EL (cell line): Measurements from ENCODE around the gene PGAP2.
A peak's percentile ranks its signal among the peaks of the same experiment; 100 is the strongest.

Source experiments
- DNase-seq: peaks from one replicate; pipeline ENCODE4 v3.0.0-alpha.2; 2016

The PGAP2 gene

DNA sequence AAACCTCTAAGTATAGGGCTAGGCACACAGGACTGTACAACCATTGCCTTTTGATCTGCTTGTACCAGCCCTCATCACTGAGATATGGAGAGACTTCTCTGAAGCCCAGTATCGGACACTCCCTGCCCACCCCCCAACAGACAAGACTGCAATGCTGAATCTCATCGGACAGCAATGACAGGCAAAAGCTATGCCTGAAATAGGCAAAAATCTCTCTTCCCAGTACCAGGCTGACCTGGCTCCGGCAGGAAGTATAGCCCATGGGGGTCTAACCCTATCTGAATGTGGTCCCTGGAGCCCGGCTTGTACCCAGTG, 25.9 kb downstream of the PGAP2 start:
- no peak for DNase-seq

DNA sequence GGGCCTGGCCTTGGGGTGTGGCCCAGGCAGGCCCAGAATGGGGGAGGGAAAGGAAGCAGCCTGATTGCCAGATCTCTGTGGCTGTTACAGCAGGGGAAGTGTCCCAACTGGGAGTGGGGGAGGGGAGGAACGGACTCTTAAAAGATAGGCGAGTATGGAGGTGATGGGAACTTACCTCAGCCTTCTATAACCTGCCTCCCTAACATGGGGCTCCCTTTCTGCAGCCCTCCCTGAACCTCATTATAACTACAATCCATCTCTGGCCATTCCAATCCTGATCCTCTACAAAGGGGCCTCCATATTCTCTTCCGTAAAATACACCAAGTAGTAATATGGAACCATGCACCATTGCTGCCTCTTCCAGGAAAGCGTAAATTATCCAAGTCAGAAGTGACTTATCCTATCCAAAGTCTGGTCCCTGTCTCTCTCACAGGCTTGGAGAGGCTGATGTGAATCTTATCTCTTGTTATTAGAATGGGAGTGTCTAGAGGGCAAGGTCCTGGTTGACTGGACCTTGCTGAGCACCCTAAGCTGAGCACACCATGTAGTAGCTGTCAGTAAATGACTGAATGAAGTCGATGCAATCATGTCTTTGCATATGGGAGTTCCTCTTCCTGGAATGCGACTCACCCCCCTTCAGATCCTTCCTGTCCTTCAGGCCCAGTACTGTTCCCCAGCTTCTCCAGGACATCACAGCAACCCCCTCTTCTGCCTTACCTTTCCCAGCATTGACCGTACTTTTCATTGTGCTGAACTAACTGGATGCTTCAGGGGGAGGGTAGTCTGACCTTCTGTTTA, 26.5 kb downstream of the PGAP2 start:
- DNase-seq = peak; percentile 41

DNA sequence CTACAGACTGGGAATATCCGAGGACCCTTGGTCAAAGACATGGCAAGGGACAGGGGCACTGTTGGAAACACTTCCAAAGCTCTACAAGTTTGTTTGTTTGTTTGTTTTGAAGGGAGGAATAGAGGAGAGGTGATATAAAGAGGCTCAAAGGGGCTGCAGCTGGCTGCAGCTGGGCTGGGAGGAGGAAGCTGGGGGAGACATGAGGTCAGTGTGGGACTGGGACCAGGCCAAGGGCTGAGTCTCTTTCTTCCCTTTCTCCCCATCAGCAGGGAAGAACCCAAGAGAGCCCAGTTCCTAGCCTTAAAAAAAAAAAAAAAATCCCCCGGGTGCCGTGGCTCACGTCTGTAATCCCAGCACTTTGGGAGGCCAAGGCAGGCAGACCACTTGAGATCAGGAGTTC, 27.4 kb downstream of the PGAP2 start:
- no peak for DNase-seq

DNA sequence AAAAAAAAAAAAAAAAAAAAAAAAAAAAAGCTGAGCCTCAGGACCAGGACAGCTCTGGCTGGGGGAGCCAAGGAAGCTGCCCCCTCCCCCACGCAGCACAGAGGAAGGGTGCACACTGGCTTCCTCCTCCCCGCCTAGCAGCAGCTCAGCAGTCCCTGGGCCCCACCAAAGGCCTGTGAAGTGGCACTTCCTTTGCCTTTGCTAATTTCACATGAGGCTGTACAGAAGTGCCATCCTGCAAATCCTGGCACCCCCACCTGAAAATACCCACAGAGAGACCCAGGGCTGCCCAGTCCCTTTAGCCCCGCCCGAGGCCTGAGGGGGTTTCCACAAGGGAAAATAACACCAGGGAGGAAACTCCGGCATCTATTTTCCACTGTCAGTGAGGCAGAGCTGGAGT, 28.5 kb downstream of the PGAP2 start:
- no peak for DNase-seq

DNA sequence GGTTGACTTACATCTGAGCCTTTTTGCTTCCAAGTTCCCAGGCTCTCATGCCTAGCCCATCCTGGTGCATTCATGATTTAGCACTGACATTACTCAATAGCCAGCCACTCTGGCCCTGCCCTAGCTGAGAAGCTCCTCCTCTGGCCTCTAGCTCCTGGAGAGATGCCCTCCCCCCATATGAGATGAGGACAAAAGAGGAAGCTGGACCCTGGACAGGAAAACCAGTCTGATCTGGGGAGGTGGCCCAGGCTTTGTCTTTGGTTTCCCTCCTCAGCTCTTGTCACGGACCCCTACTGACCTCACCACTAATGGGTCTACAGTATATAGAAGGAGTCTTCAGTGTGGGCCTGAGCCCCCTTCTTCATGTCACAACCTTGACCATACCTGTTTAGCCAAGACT, 29.4 kb downstream of the PGAP2 start:
- peak; percentile 45 for DNase-seq

DNA sequence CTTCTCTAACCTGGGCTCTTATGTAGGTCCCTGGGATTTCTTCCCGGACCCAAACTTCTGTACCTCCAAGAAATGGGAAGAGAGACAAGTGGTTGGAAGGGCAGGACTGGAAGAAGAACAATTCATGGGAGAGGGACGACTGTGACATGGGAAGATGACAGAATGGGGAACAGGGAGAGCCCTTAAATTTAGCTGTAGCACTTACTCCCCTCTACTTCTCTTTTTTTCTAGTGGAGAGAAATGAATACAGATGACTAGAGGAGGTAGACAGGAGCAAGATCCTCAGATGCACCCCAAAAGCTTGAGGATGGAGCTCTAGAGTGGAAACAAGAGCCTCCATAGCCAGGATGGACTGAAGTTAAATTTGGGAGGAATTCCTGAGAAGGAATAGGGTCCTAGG, 30.1 kb downstream of the PGAP2 start:
- no peak for DNase-seq

DNA sequence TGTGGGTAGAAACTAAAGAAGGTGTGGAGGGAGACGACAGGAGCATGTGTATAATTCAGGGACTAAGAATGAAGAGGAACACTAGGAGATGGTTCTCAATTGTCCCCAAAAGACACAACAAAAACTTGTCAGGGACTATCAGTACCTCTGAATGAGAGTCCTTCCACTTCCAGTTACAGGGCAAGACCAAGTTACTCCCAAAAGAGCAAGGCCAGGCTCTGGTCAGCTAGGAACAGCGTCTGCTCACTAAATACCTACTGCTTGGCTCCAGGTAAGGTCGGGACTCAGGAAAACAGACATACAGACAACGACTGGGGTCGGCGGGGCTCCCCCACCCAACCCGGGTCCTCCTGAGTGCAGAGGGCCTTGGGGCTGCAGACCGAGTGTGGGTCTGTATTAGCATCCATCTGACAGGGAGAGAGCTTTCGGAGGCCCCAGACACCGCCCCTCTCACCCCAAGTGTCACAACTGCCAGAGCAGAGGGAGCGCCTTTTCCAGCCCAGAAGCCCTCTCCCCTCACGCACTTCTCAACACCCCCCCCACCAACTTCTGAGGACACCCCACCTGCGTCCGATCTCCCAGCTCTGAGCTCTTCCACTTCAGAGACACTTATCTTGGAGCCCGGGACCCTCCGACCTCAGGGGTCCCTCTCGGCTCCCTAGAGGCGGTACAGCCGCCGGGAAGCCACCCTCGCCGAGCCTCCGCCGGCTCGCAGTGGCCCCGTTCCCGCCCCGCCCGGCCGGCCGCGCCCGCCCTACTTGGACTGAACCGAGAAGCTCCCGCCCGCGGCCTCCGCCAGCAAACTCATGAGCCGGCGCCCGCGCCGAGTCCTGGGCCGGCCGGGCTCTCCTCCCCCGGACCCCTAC, 31.9 kb downstream of the PGAP2 start:
- DNase-seq = peak; percentile 18

DNA sequence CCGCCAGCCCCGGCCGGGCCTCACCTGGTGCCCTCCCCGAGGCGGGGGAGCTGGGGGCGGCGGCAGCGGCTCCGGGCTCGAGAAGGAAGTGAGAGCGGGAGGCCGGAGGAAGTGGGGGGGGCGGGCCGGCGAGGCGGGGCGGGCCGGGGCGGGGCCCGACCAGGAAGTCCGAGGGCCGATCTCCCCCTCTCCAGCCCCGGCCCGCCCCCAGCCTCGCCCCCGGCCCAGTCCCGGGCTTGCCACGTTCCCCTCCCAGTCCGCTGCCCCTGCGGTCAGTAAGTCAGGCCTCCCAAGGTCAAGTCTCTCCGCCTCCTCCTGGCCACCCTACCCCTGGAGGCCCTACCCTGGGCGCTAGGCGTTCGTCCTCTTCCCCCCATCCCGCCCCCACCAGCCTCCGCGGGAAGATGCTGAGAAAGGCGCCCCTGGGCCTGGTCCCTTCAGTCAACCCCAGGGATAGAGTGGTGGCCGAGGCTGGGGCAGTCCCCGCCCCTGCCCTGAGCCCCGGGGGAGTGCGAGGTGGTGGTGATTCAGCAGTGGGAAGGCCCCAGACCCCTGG, 32.6 kb downstream of the PGAP2 start, which contains the start of gene RHOG:
TSS of gene RHOG (minus strand) at position 90 of the 556 bp plus-strand sequence. CDS start 12,821 bp downstream, outside the sequence.
- no peak for DNase-seq

DNA sequence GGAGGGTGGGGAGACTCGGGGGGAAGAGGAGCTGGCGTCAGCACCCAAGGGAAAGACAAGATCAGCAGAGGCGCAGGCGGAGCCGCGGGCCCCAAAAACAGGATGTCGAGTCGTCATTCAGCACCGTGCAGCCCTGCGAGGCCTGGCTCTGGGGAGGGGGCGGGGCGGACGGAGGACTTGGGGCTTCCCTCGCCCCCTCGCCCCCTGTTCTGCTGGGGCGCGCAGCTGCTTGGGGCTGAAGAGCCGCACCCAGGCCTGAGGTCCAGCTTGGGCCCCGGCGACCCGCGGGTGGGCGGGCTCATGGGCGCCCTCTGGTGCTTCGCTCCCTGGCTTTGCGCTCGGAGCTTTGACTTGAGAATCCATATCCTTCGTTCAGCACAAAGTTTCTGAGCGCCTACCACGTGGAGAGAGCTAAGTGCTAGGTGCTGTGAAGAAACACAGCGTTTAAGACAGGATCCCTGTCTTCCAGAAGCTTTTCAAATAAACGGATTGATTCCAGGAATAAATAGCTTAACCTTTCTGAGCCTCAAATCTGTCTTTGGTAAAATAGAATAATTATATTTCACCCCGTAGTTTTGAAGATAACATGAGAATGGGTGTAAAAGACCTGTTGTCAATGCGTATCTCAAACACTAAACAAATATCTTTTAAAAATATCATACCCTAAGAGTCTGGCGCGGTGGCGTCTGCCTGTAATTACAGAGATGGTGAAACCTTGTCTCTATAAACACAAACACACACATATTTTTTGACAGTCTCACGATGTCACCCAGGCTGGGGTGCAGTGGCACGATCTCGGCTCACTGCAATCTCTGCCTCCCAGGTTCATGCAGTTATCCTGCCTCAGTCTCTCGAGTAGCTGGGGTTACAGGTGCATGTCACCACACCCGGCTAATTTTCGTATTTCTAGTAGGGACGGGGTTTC, 33.3 kb downstream of the PGAP2 start:
- peak; percentile 92 for DNase-seq

DNA sequence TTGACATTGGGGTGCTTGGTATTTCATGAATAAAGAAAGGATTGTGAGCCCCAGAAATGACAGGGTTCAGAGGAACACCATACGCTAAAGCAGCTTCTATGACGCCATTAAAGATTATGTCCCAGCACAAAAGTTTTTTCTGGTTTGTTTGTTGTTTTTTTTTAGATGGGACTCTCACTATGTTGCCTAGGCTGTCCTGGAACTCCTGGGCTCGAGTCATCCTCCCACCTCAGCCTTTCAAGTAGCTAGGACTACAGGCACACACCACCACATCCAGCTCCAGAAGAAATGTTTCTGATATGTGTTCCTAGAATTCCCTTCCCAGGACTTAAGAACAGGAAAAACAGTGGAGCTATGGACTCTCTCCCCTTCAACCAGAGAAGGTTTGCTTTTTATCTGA, 35.0 kb downstream of the PGAP2 start:
- no peak for DNase-seq

DNA sequence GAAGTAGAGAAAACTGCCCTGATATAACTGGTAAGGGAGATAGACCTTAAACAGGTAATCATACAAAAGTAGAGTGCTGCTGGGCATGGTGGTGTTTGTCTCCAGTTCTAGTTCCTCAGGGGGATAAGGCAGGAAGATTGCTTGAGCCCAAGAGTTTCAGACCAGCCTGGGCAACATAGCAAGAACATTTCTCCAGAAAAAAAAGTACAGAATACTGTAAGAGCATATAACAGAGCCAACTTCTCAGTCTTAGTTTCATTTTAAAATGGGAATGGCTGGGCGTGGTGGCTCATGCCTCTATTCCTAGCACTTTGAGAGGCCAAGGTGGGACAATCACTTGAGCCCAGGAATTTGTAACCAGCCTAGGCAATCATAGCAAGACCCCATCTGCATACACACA, 36.9 kb downstream of the PGAP2 start:
- no peak for DNase-seq

DNA sequence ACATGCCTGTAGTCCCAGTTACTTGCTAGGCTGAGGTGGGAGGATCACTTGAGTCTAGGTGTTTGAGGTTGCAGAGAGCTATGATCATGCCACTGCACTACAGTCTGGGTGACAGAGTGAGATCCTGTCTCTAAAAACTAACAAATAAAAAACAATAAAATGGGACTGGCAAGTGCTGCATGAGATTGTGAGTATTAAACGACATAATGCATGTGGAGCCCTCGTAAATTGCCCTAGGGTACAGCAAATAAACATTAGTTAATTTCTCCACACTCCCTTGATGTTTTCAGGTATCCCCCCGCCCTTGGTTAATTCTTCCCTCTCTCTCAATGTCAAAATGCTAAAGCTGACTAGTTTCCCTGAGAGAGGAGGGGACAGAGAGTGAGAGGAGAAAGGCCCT, 37.3 kb downstream of the PGAP2 start:
- no peak for DNase-seq

DNA sequence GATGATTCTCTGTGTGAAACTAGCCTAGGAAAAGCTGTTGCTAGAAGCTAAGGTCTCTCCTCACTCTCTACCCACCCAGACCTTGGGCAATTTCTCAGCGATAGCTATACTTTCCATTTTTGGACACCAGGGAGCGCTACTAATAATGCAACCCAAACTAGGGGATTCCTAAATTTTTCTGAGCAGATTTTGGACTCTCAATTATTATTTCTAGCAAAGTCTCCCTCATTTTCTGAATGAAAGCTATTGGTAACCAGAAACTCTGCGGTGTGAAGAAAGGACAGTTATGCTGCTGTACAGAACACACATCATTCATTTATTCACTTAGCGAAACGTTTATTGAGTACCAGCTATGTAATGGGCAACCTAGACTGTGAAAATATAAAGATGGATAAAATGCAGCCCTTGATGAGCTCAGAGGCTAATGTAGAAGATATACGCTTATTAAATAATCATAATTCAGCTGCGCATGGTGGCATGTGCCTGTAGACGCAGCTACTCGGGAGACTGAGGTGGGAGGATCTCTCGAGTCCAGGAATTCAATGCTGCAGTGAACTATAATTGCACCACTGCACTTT, 41.0 kb downstream of the PGAP2 start:
- peak; percentile 53 for DNase-seq

DNA sequence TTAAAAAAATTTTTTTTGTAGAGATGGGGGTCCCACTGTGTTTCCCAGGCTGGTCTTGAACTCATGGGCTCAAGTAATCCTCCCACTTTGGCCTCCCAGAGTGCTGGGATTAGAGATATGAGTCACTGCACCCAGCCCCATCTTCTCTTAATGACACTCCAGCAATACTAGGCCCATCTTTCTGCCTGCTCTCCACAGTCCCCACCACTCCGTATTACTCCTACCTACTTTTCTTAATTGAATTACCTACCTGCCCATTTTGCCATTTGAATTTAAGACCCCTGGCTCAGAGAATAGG, 45.1 kb downstream of the PGAP2 start:
- no peak for DNase-seq

DNA sequence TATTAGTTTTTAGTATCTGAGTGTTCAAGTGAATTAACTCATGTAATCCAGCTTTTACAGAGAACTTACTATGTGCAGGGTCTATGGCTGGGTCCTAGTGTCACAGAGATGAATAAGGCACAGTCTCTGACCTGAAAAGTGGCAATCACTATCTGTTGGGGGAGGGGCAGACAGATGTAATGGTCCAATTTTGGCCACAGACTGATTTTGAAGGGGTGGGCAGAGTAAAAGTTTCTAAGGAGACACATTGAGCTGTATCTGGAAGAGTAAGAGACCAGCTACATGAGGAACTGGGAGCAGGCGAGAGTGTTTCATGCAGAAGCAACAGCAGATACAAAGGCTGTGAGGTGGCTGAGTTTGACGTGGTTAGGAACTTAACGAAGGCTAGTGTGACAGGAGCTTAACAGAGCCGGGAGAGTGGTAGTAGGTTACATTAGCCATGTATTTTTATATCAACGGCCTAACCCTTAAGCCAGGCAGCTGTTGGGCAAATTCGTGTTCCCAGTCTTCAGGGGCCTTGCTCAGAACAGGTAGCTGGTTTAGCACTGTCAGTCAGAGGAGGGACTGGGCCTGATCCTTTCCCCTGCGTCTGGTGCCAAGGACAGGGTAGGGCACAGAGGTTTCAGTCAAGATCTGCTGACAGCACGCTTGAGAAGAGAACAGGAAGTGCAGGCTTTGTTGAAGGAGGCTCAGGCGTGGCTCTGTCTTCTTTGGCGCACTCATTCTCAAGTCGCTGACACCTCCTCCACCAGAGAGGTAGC, 45.7 kb downstream of the PGAP2 start:
- DNase-seq = no peak

DNA sequence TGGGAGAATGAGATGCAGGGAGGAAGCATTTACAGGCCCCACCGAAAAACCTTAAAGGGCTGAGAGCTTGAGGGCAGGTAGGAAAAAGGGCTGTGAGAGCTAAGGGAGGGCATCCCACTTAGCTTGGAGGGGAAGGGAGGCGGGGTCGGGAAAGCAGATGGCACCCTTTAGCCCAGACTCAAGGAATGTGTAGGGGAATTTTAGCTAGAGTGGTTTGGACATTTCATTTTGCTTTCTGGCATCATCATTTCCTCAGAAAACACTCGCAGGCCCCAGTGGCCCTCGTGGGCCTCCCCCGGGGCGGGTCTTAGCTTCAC, 46.3 kb downstream of the PGAP2 start:
- no peak for DNase-seq

DNA sequence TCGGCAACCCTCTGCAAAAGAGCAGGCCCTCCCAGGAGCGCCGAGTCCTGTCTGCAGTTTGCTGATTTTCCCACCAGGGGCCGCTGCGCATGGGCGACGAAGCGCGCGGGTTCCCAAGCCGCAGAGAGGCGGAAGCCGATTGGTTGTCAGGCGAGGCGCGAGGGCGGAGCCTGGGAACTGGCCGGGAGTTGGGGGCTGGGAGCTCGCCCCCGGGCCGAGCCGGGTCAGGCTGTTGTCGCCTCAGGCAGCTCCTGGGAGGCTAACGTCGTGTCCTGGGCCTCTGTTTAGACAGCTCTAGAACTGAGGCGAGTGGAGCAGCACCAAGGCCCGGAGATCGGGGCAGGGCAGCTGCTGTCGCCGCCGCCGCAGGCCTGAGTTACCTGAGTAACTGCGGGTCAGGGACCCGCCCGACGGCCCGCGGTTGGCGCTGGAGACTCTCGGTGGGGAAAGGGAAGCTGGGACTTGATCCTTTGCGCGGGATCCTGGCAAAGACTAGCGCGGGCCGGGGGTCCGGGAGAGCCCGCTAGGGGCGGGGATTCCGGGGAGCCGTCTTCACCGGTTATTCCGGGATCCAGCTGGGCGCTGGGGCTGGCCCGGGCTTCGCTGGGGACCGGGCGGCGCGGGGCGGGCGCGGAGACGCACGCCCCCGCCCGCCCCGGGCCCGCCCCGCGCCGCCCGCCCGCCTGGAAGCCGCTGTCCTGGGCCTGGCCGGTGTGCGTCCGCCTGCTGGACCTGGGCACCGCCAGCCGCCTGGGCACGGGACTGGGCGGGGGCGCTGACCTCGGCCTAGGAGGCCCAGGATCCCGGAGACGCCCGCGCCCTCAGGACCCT, 46.8 kb downstream of the PGAP2 start, which contains the start of gene STIM1:
TSS of gene STIM1 (plus strand) at position 688 of the 831 bp plus-strand sequence. CDS start 607 bp downstream, outside the sequence.
- peak; percentile 93 for DNase-seq

DNA sequence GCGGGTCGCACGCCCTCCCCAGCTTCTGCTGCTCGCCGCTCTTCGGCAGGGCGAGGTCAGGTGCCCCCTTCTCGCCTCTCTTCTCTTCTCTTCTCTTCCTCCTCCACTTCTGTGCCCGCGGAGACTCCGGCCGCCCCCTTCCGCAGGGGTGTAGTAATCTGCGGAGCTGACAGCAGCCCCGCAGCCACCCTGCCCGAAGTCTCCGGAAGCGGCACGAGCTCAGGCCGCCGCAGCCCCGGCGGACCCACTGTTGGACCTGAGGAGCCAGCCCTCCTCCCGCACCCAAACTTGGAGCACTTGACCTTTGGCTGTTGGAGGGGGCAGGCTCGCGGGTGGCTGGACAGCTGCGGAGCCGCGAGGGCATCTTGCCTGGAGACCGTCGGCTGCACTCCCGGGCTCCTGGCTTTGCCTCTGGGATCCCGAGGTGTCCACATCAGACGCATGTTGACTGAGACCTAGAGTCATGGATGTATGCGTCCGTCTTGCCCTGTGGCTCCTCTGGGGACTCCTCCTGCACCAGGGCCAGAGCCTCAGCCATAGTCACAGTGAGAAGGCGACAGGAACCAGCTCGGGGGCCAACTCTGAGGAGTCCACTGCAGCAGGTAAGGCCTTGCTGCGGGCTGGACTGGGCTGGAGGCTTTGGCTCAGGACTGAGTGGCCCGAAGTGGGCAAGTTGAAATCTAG, 47.6 kb downstream of the PGAP2 start:
- peak; percentile 63 for DNase-seq

DNA sequence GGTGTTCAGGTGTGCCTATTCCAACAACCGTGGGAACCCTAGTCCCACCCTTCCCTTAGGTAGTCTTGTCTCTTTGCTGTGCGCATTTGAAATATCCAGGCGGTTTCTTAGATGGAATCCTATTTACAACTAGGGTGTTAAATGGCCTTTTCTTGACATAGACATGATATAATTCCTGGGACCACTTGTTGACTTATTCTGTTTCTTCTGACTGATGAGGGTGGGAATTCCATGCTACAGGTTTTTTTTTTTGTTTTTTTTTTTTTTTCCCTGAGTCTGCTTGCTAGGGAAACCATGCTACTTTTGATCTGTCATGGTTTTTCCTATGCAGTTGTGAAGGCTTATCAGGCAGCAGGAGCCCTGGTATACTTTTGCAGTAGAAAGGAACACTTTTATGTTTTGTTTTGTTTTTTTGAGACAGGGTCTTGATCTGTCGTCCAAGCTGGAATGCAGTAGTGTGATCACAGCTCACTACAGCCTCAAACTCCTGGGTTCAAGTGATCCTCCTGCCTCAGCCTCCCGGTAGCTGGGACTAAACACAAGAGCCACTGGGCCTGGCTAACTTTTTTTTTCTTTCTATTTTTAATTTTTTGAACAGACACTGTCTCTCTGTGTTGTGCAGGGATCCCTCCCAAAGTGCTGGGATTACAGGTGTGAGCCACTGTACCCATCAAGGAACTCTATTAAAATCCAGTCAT, 48.6 kb downstream of the PGAP2 start:
- no peak for DNase-seq

DNA sequence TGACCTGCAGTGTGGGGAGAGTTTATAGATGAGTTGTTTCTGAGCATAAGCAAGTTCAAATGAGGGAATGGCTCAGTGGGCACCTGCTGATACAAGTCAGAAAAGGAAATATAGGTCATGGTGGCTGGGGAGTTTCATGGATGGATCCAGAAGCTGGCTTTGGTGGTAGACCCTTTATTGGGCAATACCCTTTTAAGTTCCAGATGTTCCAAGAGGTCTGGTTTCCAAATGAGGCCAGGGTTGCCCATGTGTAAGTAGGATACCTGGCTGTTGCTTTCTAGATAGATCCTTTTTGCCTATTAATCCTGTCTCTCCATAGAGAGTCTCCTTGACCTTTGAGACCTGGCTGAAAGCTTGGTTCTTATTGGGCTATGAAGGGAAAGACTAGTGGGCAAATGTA, 49.3 kb downstream of the PGAP2 start:
- DNase-seq = no peak
